NCI-H128 (cell line): ENCODE measurements around the gene ACVR1B.

Experiments
- DNase-seq: peaks from one replicate; lab custom pipeline; 2025; ENCODE audit not compliant: unreplicated experiment; lab: John Stamatoyannopoulos, UW

The ACVR1B gene

DNA sequence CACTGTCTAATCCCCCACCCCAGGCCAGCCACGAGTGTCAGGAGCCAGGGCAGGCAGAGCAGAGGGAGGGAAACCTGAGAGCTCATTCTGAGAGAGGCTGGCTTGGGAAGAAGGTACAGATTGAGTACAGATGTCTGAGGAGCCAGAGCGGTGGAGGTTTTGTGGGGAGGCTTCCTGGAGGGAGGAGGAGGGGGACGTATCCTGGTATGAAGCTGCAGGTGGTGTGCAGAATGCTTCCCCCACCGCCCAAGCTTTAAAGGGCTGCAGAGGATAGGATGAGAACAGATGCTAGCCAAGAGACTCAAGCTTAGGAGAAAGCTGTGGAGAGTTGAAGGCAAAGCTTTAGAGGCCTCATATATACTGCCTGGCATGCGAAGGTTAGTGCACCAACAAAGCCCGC is 52.1 kb downstream of the ACVR1B start:
- no peak for DNase-seq

DNA sequence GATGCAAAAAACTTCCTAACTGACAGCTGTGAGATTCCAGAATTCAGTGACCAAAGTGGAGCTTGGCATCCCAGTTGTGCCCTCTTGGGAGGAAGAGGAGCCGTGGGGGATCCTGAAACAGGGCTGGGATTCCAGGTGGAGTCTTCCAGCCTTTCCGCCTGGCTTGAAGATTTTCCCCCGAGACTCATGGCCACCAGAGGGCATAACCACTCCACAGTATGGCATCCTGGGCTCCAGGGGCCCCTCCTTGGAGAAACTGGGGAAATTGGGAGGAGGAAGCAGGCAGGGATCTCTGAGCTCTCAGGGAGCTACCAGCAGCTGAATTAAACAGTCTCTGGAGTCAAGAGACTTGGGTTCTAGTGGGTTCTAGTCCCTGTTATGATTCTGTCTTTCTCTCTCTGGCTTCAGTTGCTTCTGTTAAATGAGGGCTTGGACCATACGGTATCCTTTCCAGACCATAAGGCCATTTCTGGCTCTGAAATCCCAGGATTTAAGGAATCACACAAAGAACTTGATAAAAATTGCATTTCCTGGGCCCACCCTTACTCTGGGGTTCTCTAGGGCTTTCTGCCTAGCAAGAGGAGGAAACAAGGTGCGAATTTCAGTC is 52.6 kb downstream of the ACVR1B start:
- DNase-seq, result no peak

DNA sequence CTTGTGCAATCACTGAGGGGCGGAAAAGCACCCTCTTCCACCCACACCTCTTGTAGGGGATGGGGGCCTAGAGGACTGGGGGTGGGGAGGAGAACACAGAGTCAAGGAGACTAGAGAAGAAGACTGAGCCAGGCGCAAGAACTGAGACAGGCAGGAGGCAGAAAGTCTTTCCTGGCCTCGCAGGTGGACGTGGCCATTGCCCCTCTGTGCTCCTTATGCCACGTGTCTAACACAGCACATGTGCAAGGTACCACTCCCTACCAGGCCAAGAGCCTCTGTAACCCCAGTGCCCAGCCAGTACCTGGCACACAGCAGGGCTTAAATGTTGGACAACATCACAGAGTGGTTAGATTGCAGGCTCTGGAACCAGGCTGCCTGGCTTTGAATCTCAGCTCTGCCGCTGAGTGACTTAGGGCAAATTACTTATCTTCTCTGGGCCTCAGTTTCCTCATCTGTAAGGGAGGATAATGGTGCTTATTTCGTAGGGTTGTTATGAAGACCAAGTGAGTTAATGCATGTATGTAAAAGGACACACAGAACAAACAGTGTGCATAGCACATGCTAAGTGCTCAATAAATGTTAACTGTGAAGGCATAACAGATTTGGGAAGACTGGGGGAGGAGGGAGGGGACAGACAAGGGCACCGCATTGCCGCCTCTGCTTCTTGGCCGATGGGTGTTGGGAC is 53.9 kb downstream of the ACVR1B start:
- DNase-seq, result no peak

DNA sequence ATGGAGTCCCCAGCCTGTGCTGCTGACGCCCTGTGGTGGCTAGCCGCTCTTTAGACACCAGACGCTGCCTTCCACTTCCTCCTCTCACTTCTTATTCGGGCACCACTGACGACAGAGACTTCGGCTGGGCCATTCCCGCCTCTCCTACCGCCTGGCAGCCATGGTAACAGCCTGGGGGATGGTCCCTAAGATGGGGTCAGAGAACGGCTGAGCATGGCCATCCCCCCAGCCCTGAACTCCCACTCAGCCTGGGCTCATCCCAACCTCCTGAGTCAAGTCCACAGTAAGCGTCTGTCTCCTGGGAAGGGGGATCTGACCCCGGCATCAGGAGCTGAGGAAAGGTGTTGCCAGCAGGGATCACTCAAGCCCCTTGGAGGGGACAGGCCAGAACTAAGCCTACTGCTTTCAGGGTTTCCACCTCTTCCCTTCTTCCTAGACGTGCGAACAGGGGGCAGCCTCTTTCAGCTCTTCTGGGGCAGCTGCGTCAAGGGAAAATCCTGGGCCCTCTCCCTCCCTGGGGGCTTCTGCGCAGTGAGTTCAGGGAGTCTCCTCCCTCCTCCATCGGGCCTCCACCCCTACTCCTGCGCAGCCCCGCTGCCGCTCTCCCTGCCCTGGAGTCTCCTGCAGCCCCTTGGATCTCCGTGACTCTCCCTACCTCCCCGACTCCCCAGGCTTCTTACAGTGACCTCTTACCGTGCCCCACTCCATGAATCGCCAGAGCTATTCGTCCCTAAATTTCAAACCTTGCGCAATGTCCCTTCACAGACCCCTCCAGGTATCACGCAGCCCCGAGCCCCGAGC is 54.6 kb downstream of the ACVR1B start:
- no peak for DNase-seq

DNA sequence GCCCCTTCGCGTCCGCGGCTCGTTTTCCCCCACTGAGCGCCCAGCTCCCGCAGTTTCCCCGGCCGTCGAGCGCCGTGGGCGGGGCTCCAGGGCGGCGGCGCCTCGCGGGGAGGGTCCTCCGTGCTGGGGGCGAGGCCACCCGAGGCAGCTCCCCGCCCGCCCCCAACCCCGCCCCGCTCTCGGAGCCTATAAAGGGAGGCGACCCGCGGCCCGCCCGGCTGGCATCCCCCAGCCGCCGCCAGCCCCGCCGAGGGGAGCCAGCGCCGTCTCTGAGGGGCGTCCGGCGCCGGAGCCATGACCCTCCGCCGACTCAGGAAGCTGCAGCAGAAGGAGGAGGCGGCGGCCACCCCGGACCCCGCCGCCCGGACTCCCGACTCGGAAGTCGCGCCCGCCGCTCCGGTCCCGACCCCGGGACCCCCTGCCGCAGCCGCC is 55.2 kb downstream of the ACVR1B start, which contains the start of gene TAMALIN:
TSS of gene TAMALIN (plus strand) at position 221 of the 432 bp plus-strand sequence. CDS start at position 295, 74 bp downstream.
- DNase-seq, result peak; percentile 61

DNA sequence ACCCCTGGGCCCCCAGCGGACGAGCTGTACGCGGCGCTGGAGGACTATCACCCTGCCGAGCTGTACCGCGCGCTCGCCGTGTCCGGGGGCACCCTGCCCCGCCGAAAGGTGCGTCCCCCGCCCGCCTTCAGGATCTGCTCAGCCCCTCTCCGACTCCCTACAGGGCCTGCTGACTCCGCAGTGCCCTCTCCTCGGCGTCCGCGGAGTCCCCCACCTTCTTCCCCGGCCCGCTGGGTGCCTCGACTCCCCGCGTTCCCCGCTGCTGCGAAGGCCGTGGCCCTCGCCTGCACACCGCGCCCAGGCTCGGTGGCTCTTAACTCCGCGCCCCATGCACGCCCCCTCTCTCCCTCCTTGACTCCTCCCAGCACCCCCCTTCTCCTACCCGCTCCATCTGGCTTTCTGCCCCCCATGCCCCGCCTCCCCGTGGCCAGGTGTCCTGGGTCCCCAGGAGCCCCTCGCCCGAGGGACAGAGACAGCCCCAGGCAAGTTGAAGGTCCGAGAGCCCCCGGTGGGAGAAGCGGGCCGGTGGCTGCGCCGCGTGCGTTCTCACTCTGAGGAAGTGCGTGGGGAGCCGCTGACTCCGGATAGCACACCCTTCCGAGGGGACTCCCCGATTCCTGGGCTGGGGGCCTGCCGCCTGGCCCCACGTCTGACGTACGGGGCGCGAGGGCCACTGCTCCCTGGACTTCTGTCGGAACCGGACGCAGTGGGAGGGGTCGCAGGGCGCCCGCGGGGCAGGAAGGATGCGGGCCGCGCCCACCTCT is 55.8 kb downstream of the ACVR1B start:
- DNase-seq, result no peak

DNA sequence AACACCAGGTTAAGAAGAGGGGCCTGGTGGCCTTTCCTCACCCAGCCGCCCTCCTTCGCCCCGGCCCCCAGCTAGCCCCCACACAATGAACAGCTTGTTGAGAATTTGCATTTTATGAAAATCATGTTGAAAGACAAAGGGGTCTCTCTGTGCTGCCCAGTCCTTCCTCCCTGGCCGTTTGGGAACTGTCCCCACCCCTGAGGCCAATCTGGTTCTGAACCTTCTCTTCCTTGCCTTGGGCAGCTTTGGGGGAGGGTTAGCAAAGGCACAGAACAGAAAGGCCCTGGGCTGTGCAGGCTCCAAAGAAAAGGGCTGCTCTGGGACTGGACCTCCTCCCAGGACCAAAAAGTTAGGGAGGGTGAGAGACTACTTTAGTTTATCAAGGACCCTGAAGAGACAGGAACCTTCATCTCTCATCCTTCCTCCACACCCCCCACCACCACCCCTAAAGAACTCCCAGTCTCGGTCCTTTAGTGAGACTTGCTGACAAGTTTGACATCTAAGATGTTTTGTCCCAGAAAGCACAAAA is 56.5 kb downstream of the ACVR1B start:
- DNase-seq, result no peak

DNA sequence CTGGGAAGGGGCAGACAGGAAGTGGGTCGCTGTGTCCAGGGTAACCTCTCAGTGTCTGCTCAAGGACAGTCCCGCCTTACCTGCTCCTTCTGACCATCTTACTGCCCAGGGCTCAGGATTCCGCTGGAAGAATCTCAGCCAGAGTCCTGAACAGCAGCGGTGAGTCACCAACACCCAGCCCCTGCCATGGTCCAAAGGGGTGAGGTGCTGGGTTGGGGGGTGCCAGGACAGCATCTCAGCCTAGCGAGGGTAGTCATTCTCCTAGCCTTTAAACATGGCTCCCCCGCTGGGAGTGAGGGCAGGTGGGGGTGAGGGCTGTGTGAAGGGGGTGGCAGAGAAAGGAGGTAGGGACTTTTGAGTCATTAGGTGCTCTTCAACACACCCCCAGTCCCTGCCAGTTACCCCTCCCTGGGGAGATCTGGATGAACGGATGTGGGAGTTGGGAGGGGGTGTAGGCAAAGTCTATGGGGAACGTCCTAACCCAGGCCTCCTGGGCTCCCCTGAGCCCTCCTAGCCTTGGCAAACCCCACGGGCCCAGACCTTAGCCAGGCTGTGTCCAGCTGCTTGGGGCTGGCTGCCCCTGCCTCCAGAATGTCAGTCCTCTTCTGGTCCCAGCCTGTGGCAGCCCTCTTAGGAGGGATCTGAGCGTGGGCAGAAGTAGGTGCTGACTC is 57.7 kb downstream of the ACVR1B start:
- no peak for DNase-seq

DNA sequence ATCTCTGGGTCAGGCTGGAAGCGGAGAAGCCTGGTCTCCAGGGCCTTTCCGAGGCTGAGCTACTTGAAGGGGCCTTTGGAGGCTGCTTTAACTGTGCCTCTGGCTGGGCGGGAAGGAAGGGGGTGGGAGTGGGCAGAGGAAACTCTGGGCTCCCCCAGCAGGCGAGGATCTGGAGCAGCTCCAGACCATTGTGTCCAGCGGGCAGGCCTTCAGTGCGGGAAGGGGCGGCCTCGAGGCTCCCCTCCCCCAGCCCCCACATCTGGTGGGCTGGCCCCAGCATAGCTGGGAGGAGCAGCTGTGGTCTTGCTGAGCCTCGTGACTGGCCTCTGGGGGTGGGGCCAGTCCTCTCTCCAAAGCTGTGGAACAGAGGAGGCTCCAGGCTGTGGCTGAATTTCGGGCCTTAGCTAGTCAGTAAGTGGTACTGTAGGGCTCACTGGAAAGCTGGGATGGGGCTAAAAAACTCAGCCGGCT is 58.7 kb downstream of the ACVR1B start:
- DNase-seq, result no peak

DNA sequence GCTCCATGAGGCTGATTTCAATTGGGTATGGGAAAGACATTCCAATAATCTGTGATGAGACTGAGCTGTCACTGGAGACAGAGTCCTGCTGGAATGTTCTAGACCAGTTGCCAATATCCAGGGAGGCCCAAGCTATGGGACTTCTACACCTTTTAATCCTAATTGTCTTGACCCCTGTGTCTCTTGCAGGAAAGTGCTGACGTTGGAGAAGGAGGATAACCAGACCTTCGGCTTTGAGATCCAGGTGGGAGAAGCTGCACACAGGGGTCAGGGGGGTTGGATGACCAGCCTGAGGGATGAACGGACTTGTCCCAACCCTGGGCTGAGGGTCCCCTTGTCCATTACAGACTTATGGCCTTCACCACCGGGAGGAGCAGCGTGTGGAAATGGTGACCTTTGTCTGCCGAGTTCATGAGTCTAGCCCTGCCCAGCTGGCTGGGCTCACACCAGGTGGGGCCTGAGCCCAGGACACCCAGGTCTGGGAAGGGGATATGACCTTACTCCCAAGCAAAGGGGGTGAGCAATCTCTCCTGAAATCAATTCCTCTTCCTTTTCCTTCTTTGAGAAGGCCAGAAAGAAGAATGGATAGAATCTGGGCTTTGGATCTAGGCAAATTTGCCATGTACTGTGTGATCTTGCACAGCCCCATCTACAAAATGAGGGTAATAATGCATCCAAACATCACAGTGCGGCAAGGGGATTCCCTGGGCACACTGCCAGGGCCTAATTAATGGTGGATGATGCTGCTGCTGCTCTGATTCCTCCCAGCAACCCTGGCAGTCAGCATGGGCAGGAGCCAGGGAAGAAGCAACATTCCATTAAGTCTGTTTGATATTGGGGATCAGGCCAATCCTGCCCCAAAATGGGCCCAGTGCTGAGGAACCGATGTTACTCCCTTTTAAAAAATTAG is 59.4 kb downstream of the ACVR1B start:
- DNase-seq, result peak; percentile 10

DNA sequence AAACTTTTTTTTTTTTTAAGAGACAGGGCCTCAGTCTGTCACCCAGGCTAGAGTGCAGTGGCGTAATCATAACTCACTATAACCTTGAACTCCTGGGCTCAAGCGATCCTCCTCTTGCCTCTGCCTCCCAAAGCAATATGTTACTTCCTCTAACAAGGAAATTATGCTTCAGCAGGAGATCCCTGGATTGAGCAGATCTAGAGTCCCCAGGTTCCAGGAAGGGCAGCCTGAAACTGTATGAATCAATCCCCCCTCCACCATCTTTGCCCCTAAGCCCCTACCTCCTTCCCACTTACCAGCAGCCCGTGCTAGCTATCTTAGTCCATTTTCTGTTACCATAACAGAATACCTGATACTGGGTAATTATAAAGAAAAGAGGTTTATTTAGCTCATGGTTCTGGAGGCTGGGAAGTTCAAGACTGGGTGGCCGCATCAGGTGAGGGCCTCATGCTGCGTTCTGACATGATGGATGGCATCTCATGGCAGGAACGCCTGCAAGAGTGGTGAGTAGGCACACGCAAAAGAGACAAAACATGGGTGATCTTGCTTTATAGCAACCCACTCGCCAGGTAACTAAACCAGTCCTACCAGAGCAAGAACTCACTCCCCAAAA is 60.2 kb downstream of the ACVR1B start:
- DNase-seq, result no peak

DNA sequence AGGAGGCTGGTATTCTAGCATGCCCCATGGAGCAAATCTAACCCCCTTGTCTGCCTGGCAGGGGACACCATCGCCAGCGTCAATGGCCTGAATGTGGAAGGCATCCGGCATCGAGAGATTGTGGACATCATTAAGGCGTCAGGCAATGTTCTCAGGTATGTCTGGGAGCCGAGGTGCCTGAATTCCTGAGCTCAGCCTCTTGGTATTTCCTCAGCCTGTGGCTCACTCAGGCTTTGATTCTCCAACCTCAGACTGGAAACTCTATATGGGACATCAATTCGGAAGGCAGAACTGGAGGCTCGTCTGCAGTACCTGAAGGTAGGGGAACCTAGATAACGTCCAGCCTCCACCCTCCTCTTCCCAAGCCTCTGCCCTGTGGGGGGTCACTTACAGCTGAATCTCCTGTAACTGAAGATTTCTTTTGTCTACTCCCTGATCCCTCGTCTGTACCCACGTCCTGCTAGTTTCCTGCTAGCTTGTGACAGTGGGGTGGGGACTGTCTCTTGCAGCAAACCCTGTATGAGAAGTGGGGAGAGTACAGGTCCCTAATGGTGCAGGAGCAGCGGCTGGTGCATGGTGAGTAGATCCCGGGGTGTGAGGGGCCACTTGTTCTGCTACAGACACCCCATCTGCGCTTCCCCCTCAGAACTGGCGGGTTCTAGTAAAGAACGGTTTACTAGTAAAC is 62.3 kb downstream of the ACVR1B start:
- no peak for DNase-seq

DNA sequence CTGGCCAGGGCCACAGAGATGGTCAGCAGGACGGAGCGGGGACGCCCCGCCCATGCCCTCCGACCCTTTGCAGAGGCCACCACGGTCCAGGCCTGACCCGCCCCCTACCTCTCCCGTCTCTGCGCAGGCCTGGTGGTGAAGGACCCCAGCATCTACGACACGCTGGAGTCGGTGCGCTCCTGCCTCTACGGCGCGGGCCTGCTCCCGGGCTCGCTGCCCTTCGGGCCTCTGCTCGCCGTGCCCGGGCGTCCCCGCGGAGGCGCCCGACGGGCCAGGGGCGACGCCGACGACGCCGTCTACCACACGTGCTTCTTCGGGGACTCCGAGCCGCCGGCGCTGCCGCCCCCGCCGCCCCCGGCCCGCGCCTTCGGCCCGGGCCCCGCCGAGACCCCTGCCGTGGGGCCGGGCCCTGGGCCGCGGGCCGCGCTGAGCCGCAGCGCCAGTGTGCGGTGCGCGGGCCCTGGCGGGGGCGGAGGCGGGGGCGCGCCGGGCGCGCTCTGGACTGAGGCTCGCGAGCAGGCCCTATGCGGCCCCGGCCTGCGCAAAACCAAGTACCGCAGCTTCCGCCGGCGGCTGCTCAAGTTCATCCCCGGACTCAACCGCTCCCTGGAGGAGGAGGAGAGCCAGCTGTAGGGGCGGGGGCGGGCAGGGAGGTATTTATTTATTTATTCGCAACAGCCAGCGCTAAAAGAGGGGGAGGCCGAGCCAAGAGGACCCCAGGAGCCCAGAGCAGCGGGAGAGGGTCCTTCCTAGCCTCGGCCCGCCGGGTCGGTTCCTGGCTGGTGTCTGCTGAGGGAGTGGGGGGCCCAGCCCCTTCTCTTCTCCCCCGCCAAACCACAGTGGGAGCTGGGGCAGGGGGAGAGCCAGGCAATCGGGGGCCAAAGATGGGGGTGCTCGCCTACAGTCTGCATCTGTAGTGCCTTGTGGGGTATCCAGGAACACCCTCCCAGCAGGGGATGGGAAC is 63.4 kb downstream of the ACVR1B start:
- no peak for DNase-seq

DNA sequence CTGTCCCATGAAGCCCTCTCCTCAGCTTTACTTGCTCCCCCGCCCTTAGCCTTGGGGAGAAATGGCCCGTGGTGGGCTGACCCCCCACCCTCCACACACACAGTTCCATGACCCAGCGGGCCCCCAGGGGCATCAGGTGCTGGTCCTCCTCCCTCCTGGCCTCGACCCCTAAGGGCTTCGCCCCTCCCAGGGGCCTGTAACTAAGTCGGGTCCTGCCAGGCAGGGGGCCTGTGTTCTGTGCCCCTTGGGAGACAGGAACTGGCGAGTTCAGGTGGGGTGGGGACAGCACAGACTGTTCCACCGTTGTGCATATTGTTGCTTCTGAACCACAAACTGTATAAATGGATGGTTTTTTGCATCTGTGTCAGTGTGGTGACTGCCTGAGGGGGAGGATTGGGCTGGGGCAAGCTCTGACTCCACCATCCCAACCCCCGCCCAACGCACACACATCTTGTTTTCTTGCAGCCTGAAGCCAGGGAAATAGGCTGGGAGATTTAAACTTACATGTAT is 64.1 kb downstream of the ACVR1B start:
- no peak for DNase-seq

DNA sequence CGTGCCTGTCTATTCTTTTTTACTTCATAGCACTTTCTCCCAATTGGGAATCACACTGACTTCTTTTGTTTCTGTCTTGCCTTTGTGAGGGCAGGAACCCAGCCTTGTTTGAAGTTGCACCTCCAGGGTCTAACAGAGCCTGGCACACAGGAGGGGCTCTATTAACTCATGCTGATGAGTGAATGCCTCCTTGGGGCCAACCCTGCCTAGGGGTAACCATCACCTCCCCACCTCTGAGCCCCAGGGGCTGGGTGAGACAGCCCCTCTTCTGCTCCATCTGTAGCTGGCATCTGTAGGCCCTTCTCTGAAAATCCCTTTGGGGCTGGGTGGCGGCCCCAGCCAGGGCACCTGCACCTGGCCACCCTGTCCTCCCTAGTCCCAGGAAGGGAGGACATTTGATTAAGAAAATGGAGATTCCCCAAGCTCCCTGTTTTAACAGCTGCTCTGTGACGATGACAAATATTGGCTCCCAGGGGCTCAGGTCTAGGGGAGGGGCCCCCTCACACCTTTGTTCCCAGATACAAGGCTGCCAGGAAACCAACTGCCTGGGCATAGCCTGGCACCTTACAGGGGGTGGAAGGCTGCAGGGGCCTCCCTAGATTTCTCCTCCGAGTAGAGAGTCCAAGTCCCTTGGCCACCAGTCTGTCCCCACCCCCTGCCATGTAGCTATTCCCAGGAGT is 67.1 kb downstream of the ACVR1B start:
- no peak for DNase-seq

DNA sequence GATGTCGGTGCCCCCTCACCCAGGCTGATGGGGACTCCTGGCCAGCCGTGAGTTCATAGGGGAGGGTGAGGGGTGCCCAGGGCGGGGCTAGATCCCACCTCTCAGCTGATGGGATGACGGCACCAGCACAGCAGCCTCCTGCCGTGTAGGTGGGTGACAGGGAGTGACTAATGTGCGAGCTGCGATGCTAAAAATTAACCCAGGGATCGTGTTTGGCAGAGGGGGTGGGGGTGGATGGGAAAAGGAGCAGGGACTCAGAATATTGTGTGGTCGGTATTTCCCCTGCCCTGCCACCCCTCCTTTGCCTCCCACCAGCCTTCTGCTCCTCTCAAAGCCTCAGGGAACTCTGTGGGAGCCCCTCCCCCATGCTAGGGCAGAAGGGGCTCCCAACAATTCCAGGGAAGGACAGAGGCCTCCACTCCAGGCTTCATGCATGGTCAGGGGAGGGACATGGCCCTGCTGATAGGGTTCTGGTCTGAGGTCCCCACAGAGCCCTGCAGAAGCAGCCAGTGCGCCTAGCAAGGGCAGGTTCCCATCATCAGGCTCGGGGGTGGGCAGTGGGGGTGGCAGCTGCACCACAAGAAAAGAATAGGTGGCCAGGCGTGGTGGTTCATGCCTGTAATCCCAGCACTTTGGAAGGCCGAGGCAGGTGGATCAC is 67.7 kb downstream of the ACVR1B start:
- DNase-seq, result no peak
